GM21390 (cell line): Measurements from ENCODE around the gene IMPACT.

Experiments
- ATAC-seq: cut with Tn5 transposase; IDR thresholded peaks from one replicate; pipeline ENCODE4 v1.9.1; 2021; ENCODE audit not compliant: unreplicated experiment

The IMPACT gene

GRCh38 chr18:24420551-24420950 lies 5.9 kb upstream of the IMPACT start:
- no peak for ATAC-seq

- no peak for ATAC-seq
Observed at GRCh38 chr18:24421831-24422230, 4.6 kb upstream of the IMPACT start.

- ATAC-seq, result no peak
Observed at GRCh38 chr18:24426073-24426397, 435 bp upstream of the IMPACT start.

GRCh38 chr18:24427484-24427883 lies 1.0 kb downstream of the IMPACT start:
- no peak for ATAC-seq

- no peak for ATAC-seq
Observed at GRCh38 chr18:24428709-24429108, 2.2 kb downstream of the IMPACT start.

GRCh38 chr18:24429188-24429587 lies 2.7 kb downstream of the IMPACT start:
- ATAC-seq, result no peak

- no peak for ATAC-seq
Observed at GRCh38 chr18:24432618-24433017, 6.1 kb downstream of the IMPACT start.

GRCh38 chr18:24436939-24437338 lies 10.5 kb downstream of the IMPACT start:
- ATAC-seq, result no peak

GRCh38 chr18:24443870-24444269 lies 17.4 kb downstream of the IMPACT start:
- peak; percentile 82 for ATAC-seq

- peak; percentile 62 for ATAC-seq
Observed at GRCh38 chr18:24446453-24446852, 20.0 kb downstream of the IMPACT start.

GRCh38 chr18:24446953-24447538 lies 20.6 kb downstream of the IMPACT start:
- ATAC-seq, result no peak

- ATAC-seq, result no peak
Observed at GRCh38 chr18:24447961-24448360, 21.5 kb downstream of the IMPACT start.

- ATAC-seq, result peak; percentile 98
Observed at GRCh38 chr18:24456549-24456948, 30.1 kb downstream of the IMPACT start.

GRCh38 chr18:24459772-24460171 lies 33.3 kb downstream of the IMPACT start:
- ATAC-seq, result no peak

GRCh38 chr18:24460388-24460787 lies 33.9 kb downstream of the IMPACT start, which contains the start of gene HRH4:
Gene HRH4, plus strand, starts transcription at chr18:24460637. Its CDS starts 92 bp downstream, at chr18:24460729.
- ATAC-seq, result no peak

- no peak for ATAC-seq
Observed at GRCh38 chr18:24461996-24462395, 35.5 kb downstream of the IMPACT start.

GRCh38 chr18:24462838-24463775 lies 36.6 kb downstream of the IMPACT start:
- ATAC-seq, result no peak

- no peak for ATAC-seq
Observed at GRCh38 chr18:24465486-24465885, 39.0 kb downstream of the IMPACT start.

- no peak for ATAC-seq
Observed at GRCh38 chr18:24466771-24467170, 40.3 kb downstream of the IMPACT start.

- no peak for ATAC-seq
Observed at GRCh38 chr18:24470022-24470618, 43.6 kb downstream of the IMPACT start.

GRCh38 chr18:24470805-24471204 lies 44.3 kb downstream of the IMPACT start:
- ATAC-seq, result no peak

GRCh38 chr18:24472591-24472990 lies 46.1 kb downstream of the IMPACT start:
- ATAC-seq, result no peak
